Measurements from ENCODE around the gene FOXM1. TPM values are rescaled to one million over a fixed set of nuclear protein-coding genes. Genes with fewer than 3 reads are reported as not detected.

The FOXM1 gene
- total RNA-seq, 3 donors from 2014 or later: under 0.01 to 2.4 (median 0.44) TPM

- peak overlapping the region; percentile 59 to 78 (median 77) for H3K4me3 ChIP-seq
- no peak for DNase-seq (ENCODE audit: low spot score in 2 of 2)
- H3K9me3 ChIP-seq: no peaks in the 10 kb centered on the region
- TF ChIP-seq POLR2A (IDR thresholded peaks at IDR 0.05): no peak
- TF ChIP-seq POLR2AphosphoS5 (IDR thresholded peaks at IDR 0.05): no peak
- no peak for TF ChIP-seq CTCF (IDR thresholded peaks at IDR 0.05)
- no peaks in the 10 kb centered on the region for H3K36me3 ChIP-seq
- H3K4me1 ChIP-seq: no peaks in the 10 kb centered on the region
- intact Hi-C loops (cut with DNase I; ENCODE audit: low total_unique reads): loop anchor here (5.0 kb wide), 1 partner anchor 66 kb away; the partner anchor contains the start of genes FOXM1 and RHNO1
- peak overlapping the region; percentile 46 to 90 for H3K27ac ChIP-seq
- no peaks in the 10 kb centered on the region for H3K27me3 ChIP-seq
Observed at GRCh38 chr12:2811801-2812200, 65.2 kb downstream of the FOXM1 start.

Other genes with a start within 250 kb of the FOXM1 start
- gene FKBP4, start 82.2 kb downstream of the FOXM1 start, total RNA-seq: 10 to 100 TPM; 30.4 to 70.8 (median 50.1) TPM
- 10 to 100 TPM; 22.2 to 48.9 (median 35.1) TPM for gene ITFG2, start 64.5 kb downstream of the FOXM1 start, total RNA-seq
- gene NRIP2, start 42.1 kb downstream of the FOXM1 start, total RNA-seq: 1 to 10 TPM in 2 of 3 donors, under 1 TPM in 1; 0.16 to 1.6 (median 1.2) TPM
- not detected for gene TEX52, start 20.1 kb downstream of the FOXM1 start, total RNA-seq
- 10 to 100 TPM in 2 of 3 donors, 1 to 10 TPM in 1; 4.3 to 18.4 (median 15.7) TPM for gene RHNO1, start within 50 bp of the FOXM1 start, total RNA-seq
- 10 to 100 TPM; 18.6 to 22.6 (median 20.8) TPM for gene TULP3, start 13.7 kb upstream of the FOXM1 start, total RNA-seq
- gene TEAD4, start 82.2 kb upstream of the FOXM1 start, total RNA-seq: 10 to 100 TPM in 2 of 3 donors, 1 to 10 TPM in 1; 2.4 to 24.3 (median 12.6) TPM
- gene TSPAN9, start 200.2 kb upstream of the FOXM1 start, total RNA-seq: 10 to 100 TPM; 16.8 to 44.9 (median 36.9) TPM